GM21528 (cell line): ENCODE measurements around the gene S100A7A.
"Not testable (repeated sequence)": the region's sequence is repeated elsewhere in the genome, so short reads cannot be mapped to it uniquely, and the experiment has no call there.

Source experiments
- ATAC-seq: cut with Tn5 transposase; IDR thresholded peaks from one replicate; pipeline ENCODE4 v1.9.1; 2021; ENCODE audit warnings: mild to moderate bottlenecking, moderate library complexity; ENCODE audit not compliant: unreplicated experiment, low FRiP score

The S100A7A gene

DNA sequence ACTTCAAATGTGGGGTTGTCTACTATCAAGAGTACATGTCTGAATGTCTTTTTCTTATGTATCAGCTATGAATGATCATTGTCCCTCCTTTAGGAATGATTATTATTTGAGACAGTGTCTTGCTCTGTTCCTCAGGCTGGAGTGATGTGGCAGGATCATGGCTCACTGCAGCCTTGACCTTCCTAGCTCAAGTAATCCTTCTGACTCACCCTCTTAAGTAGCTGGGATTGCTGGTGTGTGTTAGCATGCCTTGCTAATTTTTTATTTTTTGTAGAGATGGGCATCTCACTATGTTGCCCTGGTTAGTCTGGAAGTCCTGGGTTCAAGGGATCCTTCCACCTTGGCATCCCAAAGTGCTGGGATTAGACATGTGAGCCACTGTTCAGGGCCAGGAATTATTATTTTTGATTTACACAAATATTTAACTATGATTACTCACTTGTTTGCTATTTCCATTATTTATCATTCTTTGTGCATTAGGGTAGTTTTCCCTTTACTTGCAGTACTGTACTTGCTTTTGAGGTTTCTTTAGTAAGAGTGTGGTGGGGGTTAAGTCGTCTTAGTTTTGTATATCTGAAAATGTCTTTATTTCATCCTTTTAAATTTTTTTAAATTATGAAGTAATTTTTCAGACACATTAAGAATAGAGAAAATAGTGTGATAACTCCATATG is 31.3 kb downstream of the S100A7A start:
- ATAC-seq = no peak

- not testable (repeated sequence) for ATAC-seq
Observed at GRCh38 chr1:153448851-153449250, 32.5 kb downstream of the S100A7A start.

DNA sequence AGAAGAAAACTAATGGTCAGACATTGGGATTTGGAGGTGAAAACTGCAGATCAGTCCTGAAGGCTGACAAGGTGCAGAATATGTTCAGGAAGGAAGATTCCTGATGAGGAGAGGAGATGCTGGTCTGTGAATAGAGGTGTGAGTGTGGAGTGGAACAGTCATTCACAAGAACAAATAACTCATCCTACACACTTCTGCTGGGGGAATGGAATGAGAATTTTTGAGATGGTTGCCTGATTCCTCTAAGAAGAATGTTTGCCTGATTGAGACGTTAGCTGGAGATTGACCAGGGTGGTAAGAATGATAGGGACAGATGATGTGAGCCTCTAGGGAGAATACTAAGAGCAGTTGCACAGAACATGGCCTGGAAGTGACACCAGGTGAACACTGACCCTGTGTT is 40.1 kb downstream of the S100A7A start:
- no peak for ATAC-seq

- ATAC-seq = no peak
Observed at GRCh38 chr1:153459655-153460054, 43.3 kb downstream of the S100A7A start.

GRCh38 chr1:153460551-153460950 is 44.2 kb downstream of the S100A7A start, which contains the start of gene S100A7:
Gene S100A7 (minus strand): TSS chr1:153460651. CDS start chr1:153459013, 1,638 bp downstream.
- no peak for ATAC-seq

GRCh38 chr1:153462741-153463140 is 46.4 kb downstream of the S100A7A start:
- ATAC-seq = not testable (repeated sequence)

DNA sequence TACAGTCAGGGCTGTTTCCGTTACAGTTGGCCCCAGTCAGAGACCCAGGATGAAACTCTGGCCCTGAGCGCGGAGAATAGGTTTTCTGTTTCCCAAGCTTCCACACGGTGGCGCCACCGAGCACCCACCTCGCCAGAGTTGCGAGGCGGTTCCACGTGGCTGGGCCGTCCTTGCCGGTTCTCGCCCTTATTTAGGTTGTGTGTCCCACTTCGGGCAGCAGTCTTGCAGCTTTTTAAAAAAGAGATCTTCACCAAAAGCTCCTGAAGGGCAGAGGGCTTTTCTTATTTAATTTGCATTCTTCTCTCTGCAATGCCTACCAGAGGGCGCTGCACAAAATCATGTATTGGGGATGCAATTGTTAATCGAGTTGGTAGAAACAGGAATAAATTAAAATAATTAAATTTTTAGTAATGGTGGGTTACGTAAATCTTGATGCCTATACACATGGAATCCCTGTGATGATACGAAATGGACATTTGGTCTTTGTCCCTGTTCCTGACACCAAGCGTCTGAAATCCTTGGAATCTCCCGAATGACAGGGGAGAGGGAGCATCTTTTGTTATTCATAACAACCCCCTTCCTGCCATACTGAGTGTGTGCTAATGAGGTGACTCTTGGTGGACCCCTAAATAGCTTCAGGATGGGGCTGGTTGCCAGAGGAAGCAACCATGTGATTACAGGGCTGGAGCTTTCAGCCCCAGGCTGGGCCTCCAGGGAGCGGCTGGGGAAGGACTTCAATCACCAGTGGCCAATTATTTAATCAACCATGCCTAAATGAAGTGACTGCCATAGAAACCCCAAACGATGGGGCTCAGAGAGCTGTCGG is 49.7 kb downstream of the S100A7A start:
- ATAC-seq = no peak

GRCh38 chr1:153466908-153467307 is 50.6 kb downstream of the S100A7A start:
- ATAC-seq = no peak

- no peak for ATAC-seq
Observed at GRCh38 chr1:153470707-153471106, 54.4 kb downstream of the S100A7A start.
